Measurements from ENCODE around the gene STXBP5L.
"Not testable (repeated sequence)": the region's sequence is repeated elsewhere in the genome, so short reads cannot be mapped to it uniquely, and the experiment has no call there.

The STXBP5L gene

DNA sequence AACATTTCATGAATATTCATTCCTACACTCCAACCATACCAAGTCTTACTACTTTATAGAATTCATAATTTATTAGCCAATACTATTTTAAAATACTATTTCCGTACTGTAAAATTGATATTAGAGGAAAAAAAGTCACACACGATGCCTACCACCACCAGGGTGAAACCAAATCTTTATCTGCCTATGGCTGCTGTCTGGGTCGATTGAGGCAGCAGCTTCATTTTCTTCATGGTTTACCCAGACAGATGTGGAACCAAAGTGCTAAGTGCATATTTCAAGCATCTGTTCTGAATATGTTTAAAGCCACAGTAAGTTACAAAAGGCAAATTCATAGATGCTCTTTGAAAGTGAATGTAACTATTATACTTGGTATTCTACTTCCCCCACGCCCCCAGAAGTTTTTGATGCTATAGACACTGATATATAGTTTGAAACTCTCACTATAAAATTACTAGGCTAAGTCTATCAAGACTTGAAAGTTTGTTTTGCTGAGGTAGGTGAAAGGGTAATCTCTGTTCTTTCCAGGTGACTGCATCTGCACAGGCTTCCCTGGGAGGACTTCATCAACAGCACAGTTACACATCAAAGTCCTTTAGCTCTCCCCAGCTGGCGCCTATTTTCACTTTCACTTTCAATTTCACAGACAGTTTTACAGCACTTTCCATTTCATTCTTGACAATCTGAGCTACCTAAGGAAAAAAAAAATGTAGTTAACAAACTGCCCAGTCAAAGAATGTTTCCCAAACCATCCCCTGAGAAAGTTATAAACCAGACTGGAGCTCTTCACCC is 523.9 kb downstream of the STXBP5L start:
- peak; percentile 22 for DNase-seq (ENCODE audit: low spot score)

DNA sequence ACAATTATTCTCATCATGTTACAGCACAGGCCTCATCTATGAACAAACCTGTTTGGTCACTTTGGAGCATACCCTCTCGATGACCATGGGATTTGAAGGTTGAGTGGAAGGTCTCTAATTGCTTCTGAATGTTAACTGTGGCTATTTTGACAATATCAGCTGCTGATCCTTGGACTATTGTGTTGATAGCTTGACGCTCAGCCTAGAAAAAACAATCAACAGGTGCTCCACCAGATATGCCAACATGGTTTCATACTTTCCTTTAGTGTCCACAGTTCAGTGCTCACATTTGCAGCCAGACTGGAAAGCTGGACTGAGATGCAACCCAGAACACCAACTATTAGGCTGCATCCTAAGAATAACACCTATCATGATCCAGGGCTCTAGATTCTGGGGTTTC is 528.1 kb downstream of the STXBP5L start:
- DNase-seq (ENCODE audit: low spot score): no peak

DNA sequence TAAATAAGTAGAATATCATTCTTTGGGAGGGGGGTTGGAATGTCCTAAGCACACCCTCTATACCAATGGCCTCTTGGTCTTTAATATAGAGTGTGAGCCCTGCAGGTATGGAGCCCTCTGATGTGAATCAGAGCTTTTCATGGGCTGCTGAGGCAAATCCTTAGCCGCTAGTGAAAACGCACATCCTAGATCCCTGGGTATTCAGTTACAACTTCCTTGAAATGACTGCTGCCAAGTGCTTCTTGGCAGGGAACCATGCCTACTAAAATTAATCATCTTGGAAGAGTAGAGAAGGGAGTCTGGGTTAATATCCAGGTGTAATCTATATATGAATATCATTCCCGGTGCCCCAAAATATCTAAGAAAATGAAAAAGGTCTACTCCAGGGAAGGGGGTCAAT is 528.6 kb downstream of the STXBP5L start:
- no peak for DNase-seq (ENCODE audit: low spot score)

DNA sequence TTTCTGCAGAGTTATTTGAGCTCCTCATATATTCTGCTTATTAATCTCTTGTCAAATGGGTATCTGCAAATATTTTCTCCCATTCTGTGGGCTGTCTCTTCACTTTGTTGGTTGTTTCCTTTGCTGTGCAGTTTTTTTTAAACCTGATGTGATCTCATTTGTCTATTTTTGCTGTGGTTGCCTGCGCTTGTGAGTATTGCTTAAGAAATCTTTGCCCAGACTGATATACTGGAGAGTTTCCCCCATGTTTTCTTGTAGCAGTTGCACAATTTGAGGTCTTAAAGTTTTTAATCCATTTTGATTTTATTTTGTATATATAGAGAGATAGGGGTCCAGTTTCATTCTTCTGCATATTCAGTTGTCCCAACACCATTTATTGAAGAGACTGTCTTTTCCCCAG is 535.5 kb downstream of the STXBP5L start:
- no peak for DNase-seq (ENCODE audit: low spot score)

DNA sequence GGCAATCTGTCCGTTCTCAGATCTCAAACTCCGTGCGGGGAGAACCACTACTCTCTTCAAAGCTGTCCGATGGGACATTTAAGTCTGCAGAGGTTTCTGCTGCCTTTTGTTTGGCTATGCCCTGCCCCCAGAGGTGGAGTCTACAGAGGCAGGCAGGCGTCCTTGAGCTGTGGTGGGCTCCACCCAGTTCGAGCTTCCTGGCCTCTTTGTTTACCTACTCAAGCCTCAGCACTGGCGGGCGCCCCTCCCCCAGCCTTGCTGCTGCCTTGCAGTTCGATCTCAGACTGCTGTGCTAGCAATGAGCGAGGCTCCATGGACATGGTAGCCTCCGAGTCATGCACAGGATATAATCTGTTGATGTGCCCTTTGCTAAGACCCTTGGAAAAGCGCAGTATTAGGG is 543.7 kb downstream of the STXBP5L start:
- DNase-seq (ENCODE audit: low spot score): not testable (repeated sequence)

DNA sequence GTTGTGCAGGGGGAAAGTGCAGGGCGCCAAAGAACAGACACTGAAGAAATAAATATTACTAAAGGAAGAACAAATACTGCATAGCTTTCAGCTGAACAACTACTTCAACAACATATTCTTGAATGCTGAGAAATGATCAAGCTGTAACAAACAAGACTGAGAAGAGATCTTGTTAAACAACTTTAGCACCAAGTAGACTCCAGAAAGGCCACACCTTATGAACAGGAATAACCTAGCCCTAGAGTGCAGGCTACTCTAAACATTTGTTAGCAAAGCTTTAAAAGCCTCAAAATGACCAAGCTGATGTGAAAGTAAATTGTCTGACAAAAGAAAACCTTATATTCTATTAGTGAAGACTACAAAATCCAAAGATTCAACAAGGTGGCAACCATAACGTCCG is 554.6 kb downstream of the STXBP5L start:
- DNase-seq (ENCODE audit: low spot score): no peak

DNA sequence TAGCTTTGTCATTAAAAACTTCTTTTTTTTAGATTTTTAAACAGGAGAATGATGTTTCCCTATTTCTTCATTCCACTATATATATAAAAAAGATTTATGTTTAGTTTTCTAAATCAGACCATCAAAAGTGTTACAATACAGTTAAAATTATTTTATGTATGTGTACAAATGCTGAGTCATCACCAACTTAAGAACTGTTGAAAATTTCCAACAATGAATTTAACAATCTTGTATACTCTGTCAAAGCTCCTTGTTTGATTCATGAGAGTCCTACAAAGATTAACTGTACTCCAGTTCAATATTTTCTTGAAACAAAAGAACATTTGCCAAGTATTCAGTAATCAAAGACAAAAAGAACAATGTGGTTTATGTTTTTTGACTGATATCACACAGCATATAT is 555.7 kb downstream of the STXBP5L start:
- DNase-seq (ENCODE audit: low spot score): no peak

DNA sequence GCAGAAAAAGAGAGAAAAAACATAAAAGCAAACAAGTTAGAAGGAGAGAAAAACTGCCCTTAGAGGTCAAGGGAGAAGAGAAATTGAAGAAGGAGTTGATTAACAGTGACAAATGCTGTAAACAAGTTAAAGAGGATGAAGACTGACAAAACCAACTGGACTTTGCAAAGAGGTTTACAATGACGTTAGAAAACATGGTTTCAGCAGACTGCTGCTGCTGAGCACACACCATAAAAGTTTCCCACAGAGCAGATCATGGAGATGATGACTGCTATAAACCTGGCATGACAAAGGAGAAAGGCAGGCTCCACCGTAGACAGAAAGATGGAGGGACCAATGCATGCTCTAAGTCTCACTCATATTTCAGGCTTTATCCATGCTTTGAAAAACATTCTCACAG is 559.1 kb downstream of the STXBP5L start:
- DNase-seq (ENCODE audit: low spot score): no peak

DNA sequence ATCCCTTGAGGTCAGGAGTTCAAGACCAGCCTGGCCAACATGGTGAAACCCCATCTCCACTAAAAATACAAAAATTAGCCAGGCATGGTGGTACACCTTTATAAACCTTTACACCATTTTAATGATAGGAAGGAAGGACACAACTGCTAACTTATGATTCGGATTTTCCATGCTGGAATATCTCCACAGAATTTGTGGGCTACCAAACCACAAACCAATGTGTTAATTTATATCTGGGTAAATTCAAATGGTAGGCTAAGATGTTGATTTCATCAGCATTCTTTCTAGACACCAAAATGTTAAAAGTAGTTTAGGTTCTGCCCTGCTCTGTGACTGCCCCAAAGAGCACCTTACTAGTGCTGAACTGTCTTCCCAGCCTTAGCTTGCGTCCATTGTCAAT is 565.0 kb downstream of the STXBP5L start:
- no peak for DNase-seq (ENCODE audit: low spot score)
